ENCODE measurements around the gene NRF1. TPM values are rescaled to one million over a fixed set of nuclear protein-coding genes. Genes with fewer than 3 reads are reported as not detected.

Gene NRF1
- total and polyA plus RNA-seq, 2 of the 13 experiments (the other 11 are each of a cell fraction or from before 2014, with no cell fraction given): 9.3 to 10.1 TPM

- Histone ChIP-seq H2AFZ (ENCODE audit: low read length) (no peak overlapping the region), H3K4me3 (replicated peaks in 1 of 3; ENCODE audit: insufficient read depth in 1 of 3, low read depth in 2 of 3, low read length in 3 of 3) (no peak overlapping the region), H4K20me1 (ENCODE audit: insufficient read depth, low read length) (peaks cover 7% of the 10 kb centered on the region; the same call in 1 of the 2 replicates), H3K4me1 (ENCODE audit: insufficient read depth, low read length) (peaks cover 9% of the 10 kb centered on the region), H3K27me3 (ENCODE audit: control insufficient read depth in 1 of 2, insufficient read depth in 2 of 2, low read length in 2 of 2) (peaks cover 10 to 24% of the 10 kb centered on the region in 2 experiments), H3K4me2 (ENCODE audit: low read depth, low read length) (no peak overlapping the region), H3K36me3 (replicated peaks in 1 of 2; ENCODE audit: control insufficient read depth in 1 of 2, insufficient read depth in 2 of 2, low read length in 2 of 2) (no peaks in the 10 kb centered on the region), H3K9ac (ENCODE audit: insufficient read depth, low read depth, low read length) (no peak overlapping the region), H3K9me3 (ENCODE audit: low read length) (no peaks in the 10 kb centered on the region), H3K79me2 (ENCODE audit: insufficient read depth, low read length) (no peaks in the 10 kb centered on the region), H3K27ac (ENCODE audit: extremely low read length, insufficient read depth, low read length) (no peak overlapping the region)
- TSS peak; percentile 51 for BruUV-seq (replicated peaks)
- ATAC-seq (no peak), DNase-seq (ENCODE audit: low spot score) (no peak), FAIRE-seq (no peak)
- WGBS (ENCODE audit: low lambda C conversion rate): 95% methylated on average over 39 of the region's 45 CpGs
- intact Hi-C loops (cut with micrococcal nuclease; ENCODE audit: unreplicated experiment): no loop called here
- in situ Hi-C loops (cut with HindIII; ENCODE audit: extremely low pct_ligation_motif_present, low pct_unique_long_range_greater_than_20kb): no loop called here
- TF ChIP-seq PCBP1 (IDR thresholded peaks at IDR 0.05; ENCODE audit: borderline replicate concordance, low read depth, low read length) (no peak), SP2 (CRISPR knock-in tag; IDR thresholded peaks at IDR 0.05) (no peak), ZBTB33 (CRISPR knock-in tag; IDR thresholded peaks at IDR 0.05) (peak; percentile 17; the same call in 1 of the 2 replicates), ZFYVE20 (CRISPR knock-in tag; IDR thresholded peaks at IDR 0.05; ENCODE audit: borderline replicate concordance, low read depth) (no peak), ZNF510 (CRISPR knock-in tag; IDR thresholded peaks at IDR 0.05; ENCODE audit: low read depth) (no peak)
- ChIA-PET CTCF (ENCODE audit: low intra/inter-chr PET ratio, low total read pairs) (no interaction called here), POLR2A (no interaction called here)
These were observed 166.7 kb downstream of the NRF1 start for GRCh38 chr7:129777993-129778769.
